Measurements from ENCODE around the gene OGFOD3.

- TF ChIP-seq CTCF (IDR thresholded peaks at IDR 0.05; ENCODE audit: low read depth, low read length): no peak
- no peak for TF ChIP-seq EZH2phosphoT487 (IDR thresholded peaks at IDR 0.05; ENCODE audit: low read depth)
These were observed 33.8 kb upstream of the OGFOD3 start for GRCh38 chr17:82452162-82452561.
